Aorta (tissue), 5 donors: Measurements from ENCODE around the gene UTP11. TPM values are rescaled to one million over a fixed set of nuclear protein-coding genes. Genes with fewer than 3 reads are reported as not detected.

Source experiments
- ATAC-seq: fragments of 200-7000 bp; cut with Tn5 transposase; one replicate; pipeline ENCODE4 v1.9.1; 2022; ENCODE audit warnings: moderate library complexity; ENCODE audit not compliant: low FRiP score
- DNase-seq, 2 donors: peaks; one replicate each; pipeline ENCODE4 v3.0.0-alpha.2; 2020
- H3K27ac ChIP-seq, 2 donors: one replicate each; pipeline ENCODE4 v1.5.1; 2013; ENCODE audit warnings: low read length in 2 of 2, mild to moderate bottlenecking in 2 of 2, moderate library complexity in 2 of 2, control low read depth in 1 of 2, inconsistent platforms in 1 of 2, low read depth in 1 of 2
- H3K27me3 ChIP-seq, 2 donors: one replicate each; pipeline ENCODE4 v1.6.1; 2013; ENCODE audit warnings: control low read depth in 1 of 2, low read length in 1 of 2, mild to moderate bottlenecking in 1 of 2, moderate library complexity in 1 of 2; ENCODE audit not compliant: insufficient read depth in 2 of 2, control insufficient read depth in 1 of 2
- H3K36me3 ChIP-seq, 2 donors: one replicate each; pipeline ENCODE4 v1.6.1; 2013; ENCODE audit warnings: control low read depth in 1 of 2, low read length in 1 of 2, mild to moderate bottlenecking in 1 of 2; ENCODE audit not compliant: insufficient read depth in 2 of 2, control insufficient read depth in 1 of 2
- H3K4me1 ChIP-seq, 2 donors: one replicate each; pipeline ENCODE4 v1.6.1; 2013; ENCODE audit warnings: low read length in 2 of 2, control low read depth in 1 of 2, mild to moderate bottlenecking in 1 of 2, moderate library complexity in 1 of 2; ENCODE audit not compliant: insufficient read depth in 2 of 2, control insufficient read depth in 1 of 2
- H3K4me3 ChIP-seq, 2 donors: one replicate each; pipeline ENCODE4 v1.5.1; 2013; ENCODE audit warnings: low read length in 2 of 2, control low read depth in 1 of 2, mild to moderate bottlenecking in 1 of 2
- H3K9me3 ChIP-seq: one replicate; pipeline ENCODE4 v1.6.1; 2013; ENCODE audit warnings: mild to moderate bottlenecking, low read length; ENCODE audit not compliant: control insufficient read depth
- WGBS, 2 donors: extraction: QIAGEN DNeasy Blood & Tissue Kit; methylation state at CpG; one replicate each; pipeline ENCODE4 v1.1.7; 2013; 5-methylcytosine and 5-hydroxymethylcytosine counted together
- intact Hi-C, 2 donors: fragments of 100-400 bp; cut with DNase I; formaldehyde crosslinking; loops; one replicate each; pipeline versions ENCODE4 v1.14.2 to v1.15.0; 2022
- polyA plus RNA-seq, 2 donors: library from polyadenylated mRNA; stranded (reverse); fragments of 200-250 nt; gene quantifications; one replicate each; pipeline ENCODE4 v1.2.3, GENCODE V29; 2013
- total RNA-seq, 2 donors: library from RNA; stranded (reverse); fragmentation: NEBNext Ultra II Directional; extraction: Animal tissue kit (Norgen Biotek cat#: 25700); gene quantifications; one replicate each; pipeline ENCODE4 v1.2.1, GENCODE V29; 2021
- donor health status: healthy with polysubstance abuse.
- donor health status: Bipolar disorder and iron deficiency.
- donor health status: DM: no; HTN: no; CAD: no.
- donor health status: DM: no; HTN: no; CAD: no.
- donor health status: DM: yes; HTN: yes; CAD: no.

UTP11 gene
- total and polyA plus RNA-seq, 4 donors, result 24.2 to 29.9 (median 28.6) TPM

DNA sequence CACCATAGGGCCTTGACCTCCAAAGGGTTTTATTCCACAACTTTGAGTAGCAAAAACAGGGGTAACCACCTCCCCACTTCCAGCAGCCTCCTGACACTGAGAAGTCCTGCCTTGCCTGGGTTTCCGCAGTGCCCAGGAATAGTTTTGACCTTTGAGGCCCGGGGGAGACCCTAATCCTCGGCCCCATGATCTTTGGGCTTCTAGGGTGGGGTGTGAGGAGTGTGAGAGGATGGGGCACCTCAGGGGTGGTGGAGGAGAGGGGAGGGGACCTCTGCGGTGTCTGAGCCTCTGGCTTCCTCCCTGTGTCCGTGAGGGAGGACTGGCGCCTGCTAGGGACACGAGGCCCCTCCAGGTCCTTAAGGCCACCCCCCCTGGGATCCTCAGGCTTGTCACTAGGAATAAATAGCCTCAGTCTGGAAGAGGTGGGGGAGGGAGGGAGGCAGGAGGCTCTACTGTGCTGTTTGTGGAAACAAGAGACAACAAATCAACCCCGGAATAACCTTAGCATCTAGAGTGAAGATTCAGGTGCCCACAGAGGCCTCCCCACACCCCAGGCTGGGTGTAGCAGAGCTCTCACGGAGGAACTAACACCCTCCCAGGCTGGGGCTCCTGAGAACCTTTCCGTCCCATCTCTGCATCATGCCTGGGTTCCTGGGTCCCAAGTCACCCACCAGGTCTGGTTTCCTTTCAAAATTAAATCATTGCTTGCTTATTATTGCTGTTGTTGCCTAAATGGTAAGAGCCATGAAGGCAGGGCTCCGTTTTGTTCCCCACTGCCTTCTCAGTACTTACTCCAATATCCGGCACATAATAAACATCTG lies 6.3 kb upstream of the UTP11 start:
- Histone ChIP-seq H3K27me3 (no peaks in the 10 kb centered on the region), H3K4me1 (peaks cover 0 to 2% of the 10 kb centered on the region in 2 donors), H3K9me3 (no peaks in the 10 kb centered on the region), H3K27ac (peak overlapping the region; percentile 1 to 15), H3K4me3 (no peak overlapping the region), H3K36me3 (no peaks in the 10 kb centered on the region)
- 73 to 74% methylated on average over 12 of the region's 12 CpGs for WGBS, 2 donors
- intact Hi-C loops, result no loop called here
- ATAC-seq (peak; percentile 11), DNase-seq (peak; percentile 53 to 56)

DNA sequence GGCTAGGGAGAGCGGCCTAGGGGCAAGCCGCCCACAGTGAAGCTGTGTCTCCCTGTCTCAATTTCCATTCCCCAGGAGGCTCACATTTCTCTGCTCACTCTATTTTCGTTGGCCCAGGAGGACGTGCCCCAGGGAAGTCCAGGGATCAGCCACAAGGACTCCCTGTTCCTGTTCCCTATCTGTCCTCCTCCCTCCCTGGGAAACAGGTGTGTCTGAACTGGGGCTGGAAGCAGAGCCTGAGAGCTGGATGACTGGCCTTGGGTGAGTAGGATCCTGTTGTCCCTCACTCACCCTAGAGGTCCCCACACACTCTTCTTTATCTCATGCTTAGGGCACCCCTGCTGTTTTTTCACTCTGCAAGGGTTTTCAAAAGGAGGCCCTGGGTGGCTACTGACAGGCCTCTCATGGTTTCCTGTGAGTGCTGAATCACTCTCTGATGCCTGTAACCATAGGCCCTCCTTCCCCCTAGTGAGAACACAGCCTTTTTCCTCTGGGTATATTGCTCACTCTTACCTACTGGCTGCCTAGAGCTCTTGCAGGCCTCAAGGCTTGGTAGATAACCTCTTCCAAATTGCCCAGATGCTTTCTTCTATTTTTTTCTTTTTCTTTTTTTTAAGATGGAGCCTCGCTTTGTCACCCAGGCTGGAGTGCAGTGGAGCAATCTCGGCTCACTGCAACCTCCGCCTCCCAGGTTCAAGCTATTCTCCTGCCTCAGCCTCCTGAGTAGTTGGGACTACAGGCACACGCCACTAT lies 3.3 kb upstream of the UTP11 start:
- Histone ChIP-seq H3K4me3 (no peak overlapping the region), H3K27me3 (no peaks in the 10 kb centered on the region), H3K27ac (peak overlapping the region in 1 of 2 donors; percentile 1), H3K9me3 (no peaks in the 10 kb centered on the region), H3K36me3 (no peaks in the 10 kb centered on the region), H3K4me1 (no peaks in the 10 kb centered on the region)
- WGBS, 2 donors, result 67 to 71% methylated on average over 8 of the region's 8 CpGs
- ATAC-seq, result no peak
- intact Hi-C loops, result no loop called here
- DNase-seq, result peak; percentile 24 to 35

DNA sequence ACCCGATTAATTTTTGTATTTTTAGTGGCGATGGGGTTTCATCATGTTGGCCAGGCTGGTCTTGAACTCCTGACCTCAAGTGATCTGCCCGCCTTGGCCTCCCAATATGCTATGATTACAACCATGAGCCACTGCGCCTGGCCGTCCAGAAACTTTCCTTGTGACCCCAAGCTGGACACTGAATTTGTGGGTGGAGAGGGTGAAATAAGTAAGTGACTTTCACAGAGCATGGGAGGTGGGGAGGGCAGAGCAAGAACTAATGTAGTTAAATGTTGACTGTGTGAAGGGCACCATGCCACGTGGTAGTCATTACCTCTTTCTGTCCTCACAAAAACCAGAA lies 2.7 kb upstream of the UTP11 start:
- Histone ChIP-seq H3K36me3 (no peaks in the 10 kb centered on the region), H3K4me3 (no peak overlapping the region), H3K27ac (no peak overlapping the region), H3K4me1 (no peaks in the 10 kb centered on the region), H3K9me3 (no peaks in the 10 kb centered on the region), H3K27me3 (no peaks in the 10 kb centered on the region)
- ATAC-seq (no peak), DNase-seq (peak; percentile 31 to 32)
- WGBS, 2 donors, result 74 to 86% methylated on average over 6 of the region's 6 CpGs
- intact Hi-C loops, result loop anchor here in 1 of 2 donors (10.0 kb wide), 1 partner anchor 415 kb away; the partner anchor contains the start of gene GNL2

DNA sequence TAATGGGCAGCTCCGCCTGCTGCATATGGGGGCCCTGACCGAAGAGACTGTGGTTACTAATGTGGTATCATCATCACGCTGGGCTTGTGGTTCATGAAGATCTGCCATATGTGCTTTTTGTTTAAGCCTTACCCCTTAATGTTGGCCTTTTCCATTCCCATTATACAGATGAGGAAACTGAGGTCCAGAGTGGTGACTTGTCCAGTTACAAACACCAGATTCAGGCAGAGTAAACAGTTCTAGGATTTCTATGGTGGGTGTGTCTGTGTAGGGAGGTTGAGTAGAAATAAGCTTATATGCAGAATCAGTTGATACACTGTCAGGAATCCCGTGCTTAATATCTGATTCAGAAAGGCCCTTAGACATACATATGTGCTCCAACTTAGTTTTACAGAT lies 691 bp downstream of the UTP11 start:
- Histone ChIP-seq H3K4me1 (peaks cover 0 to 4% of the 10 kb centered on the region in 2 donors), H3K4me3 (peak overlapping the region; percentile 52 to 69), H3K9me3 (no peaks in the 10 kb centered on the region), H3K27ac (peak overlapping the region in 1 of 2 donors; percentile 73), H3K36me3 (no peaks in the 10 kb centered on the region), H3K27me3 (no peaks in the 10 kb centered on the region)
- intact Hi-C loops, result loop anchor here in 1 of 2 donors (10.0 kb wide), 1 partner anchor 418 kb away; the partner anchor contains the start of gene GNL2
- ATAC-seq (no peak), DNase-seq (peak in 1 of 2 donors; percentile 22)
- WGBS, 2 donors, result 14 to 15% methylated on average over 4 of the region's 4 CpGs

DNA sequence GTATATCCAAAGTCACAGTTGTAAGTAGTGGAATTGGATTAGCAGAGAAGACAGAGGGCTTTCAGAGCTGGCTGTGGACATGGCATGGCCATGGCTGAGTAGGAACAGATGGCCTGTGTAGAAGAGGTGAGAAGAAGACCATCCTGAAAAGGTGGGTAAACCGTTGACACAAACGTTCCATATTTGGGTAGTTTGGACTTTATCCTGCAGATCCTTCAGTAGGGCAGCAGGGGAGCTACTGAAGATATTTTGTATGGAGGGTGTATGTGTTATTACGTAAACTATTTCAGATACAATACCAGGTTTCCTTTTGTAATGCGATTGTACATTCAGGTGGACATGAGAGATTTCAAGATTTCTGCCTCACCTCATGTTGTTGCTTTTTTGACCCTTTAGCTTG lies 1.6 kb downstream of the UTP11 start:
- no peak overlapping the region for H3K4me3 ChIP-seq
- no peak overlapping the region for H3K27ac ChIP-seq
- peaks cover 2% of the 10 kb centered on the region in 2 donors for H3K36me3 ChIP-seq
- WGBS, 2 donors, result 45 to 52% methylated on average over 4 of the region's 4 CpGs
- no peaks in the 10 kb centered on the region for H3K9me3 ChIP-seq
- intact Hi-C loops, result loop anchor here in 1 of 2 donors (10.0 kb wide), 1 partner anchor 419 kb away; the partner anchor contains the start of gene GNL2
- ATAC-seq (no peak), DNase-seq (peak in 1 of 2 donors; percentile 48)
- H3K4me1 ChIP-seq, result peaks cover 0 to 4% of the 10 kb centered on the region in 2 donors
- no peaks in the 10 kb centered on the region for H3K27me3 ChIP-seq

DNA sequence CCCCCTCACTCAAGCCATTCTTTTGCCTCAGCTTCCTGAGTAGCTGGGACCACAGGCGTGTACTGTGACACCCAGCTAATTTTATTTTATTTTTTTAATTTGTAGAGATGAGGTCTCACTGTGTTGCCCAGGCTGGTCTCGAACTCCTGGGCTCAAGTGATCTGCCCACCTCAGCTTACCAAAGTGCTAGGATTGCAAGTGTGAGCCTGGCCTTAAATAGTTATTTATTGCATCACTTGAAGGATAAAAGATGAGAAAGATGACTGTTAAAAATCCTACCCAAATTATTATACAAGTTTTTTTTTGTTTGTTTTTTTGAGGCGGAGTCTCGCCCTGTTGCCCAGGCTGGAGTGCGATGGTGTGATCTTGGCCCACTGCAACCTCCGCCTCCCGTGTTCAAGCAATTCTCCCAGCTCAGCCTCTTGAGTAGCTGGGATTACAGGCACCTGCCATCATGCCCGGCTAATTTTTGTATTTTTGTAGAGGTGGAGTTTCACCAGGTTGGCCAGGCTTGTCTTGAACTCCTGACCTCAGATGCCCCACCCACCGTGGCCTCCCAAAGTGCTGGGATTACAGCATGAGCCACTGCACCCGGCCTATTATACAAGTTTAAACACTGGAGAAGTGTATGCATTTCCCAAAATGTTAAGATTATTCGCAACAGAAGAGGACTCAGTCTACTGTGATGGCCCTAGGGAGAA lies 2.3 kb downstream of the UTP11 start:
- peak in 1 of 2 donors; percentile 26 for DNase-seq
- Histone ChIP-seq H3K27ac (no peak overlapping the region), H3K9me3 (no peaks in the 10 kb centered on the region), H3K4me1 (peaks cover 0 to 4% of the 10 kb centered on the region in 2 donors), H3K27me3 (no peaks in the 10 kb centered on the region), H3K36me3 (peaks cover 2% of the 10 kb centered on the region in 2 donors), H3K4me3 (no peak overlapping the region)
- no peak for ATAC-seq
- 79 to 80% methylated on average over 11 of the region's 11 CpGs for WGBS, 2 donors
- intact Hi-C loops, result loop anchor here in 1 of 2 donors (10.0 kb wide), 1 partner anchor 420 kb away; the partner anchor contains the start of gene GNL2

DNA sequence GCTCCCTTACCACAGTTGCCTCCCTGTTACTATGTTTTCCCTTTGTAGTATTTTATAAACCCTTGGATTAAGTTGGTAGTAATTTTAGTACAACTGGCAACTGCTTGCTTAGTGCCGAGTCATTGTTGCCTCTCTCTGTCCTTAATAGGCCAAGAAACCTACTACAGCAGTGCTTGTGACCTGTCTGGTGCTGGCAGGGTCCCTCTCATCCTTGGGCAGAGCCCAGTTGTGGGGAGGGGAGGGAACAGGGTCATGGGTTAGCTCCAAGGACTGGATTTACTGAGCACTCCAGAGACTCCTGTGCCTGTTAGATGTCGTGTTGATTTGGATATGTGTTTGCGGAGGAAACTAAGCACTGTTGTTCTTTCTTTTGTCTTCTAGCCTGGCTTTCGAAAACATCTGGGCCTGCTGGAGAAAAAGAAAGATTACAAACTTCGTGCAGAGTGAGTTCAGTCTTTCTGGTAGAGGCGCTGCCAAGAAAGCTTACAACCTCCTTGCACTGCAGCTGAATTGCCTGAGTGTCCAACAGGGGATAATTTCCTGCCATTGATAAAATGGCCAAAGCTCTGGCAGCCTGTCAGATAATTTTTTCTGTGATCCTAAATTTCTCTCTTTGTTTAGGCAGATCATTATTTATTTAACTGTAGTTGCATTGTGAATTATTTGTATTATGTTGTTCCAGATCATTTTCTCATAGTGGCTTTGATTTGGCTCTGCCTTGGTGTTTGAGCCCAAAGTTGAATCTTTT lies 3.6 kb downstream of the UTP11 start:
- Histone ChIP-seq H3K9me3 (no peaks in the 10 kb centered on the region), H3K4me1 (peaks cover 0 to 4% of the 10 kb centered on the region in 2 donors), H3K36me3 (peaks cover 2 to 7% of the 10 kb centered on the region in 2 donors), H3K27me3 (no peaks in the 10 kb centered on the region), H3K27ac (peak overlapping the region in 1 of 2 donors; percentile 5), H3K4me3 (no peak overlapping the region)
- peak in 1 of 2 donors; percentile 69 for DNase-seq
- 27 to 32% methylated on average over 6 of the region's 6 CpGs for WGBS, 2 donors
- intact Hi-C loops, result loop anchor here in 1 of 2 donors (10.0 kb wide), 1 partner anchor 421 kb away; the partner anchor contains the start of gene GNL2
- no peak for ATAC-seq
